Measurements from ENCODE around the gene SCARB1.

GRCh38 chr12:124898923-124899294, 35.2 kb upstream of the SCARB1 start:
- TF ChIP-seq CTCF (IDR thresholded peaks at IDR 0.05; ENCODE audit: extremely low read depth in 1 of 2, insufficient read depth in 1 of 2, low read depth in 1 of 2, low read length in 2 of 2) (no peak), POLR2AphosphoS5 (IDR thresholded peaks at IDR 0.05; ENCODE audit: insufficient read depth, low read depth, low read length) (no peak), FOS (IDR thresholded peaks at IDR 0.05; ENCODE audit: borderline replicate concordance, insufficient read depth, low read length) (no peak), POLR2A (IDR thresholded peaks at IDR 0.05; ENCODE audit: low read depth, low read length) (no peak), MYC (IDR thresholded peaks at IDR 0.05; ENCODE audit: low read depth, low read length) (no peak), EZH2 (IDR thresholded peaks at IDR 0.05; ENCODE audit: borderline replicate concordance, low read depth, low read length, severe bottlenecking) (no peak)
